ENCODE measurements around the gene TRPM1.
A peak's percentile ranks its signal among the peaks of the same experiment; 100 is the strongest.

Gene TRPM1

GRCh38 chr15:31001702-31002101, 99.8 kb downstream of the TRPM1 start:
- ChIA-PET POLR2A (no interaction called here), CTCF (no interaction called here)
- DNase-seq (ENCODE audit: extremely low spot score): no peak
- no peak for TF ChIP-seq SP1 (IDR thresholded peaks at IDR 0.05)
- TF ChIP-seq CTBP1 (IDR thresholded peaks at IDR 0.05; ENCODE audit: borderline replicate concordance): no peak
- no peak for TF ChIP-seq LEF1 (IDR thresholded peaks at IDR 0.05; ENCODE audit: borderline replicate concordance)
- no peak for TF ChIP-seq ZNF384 (IDR thresholded peaks at IDR 0.05)
- no peak for TF ChIP-seq PKNOX1 (IDR thresholded peaks at IDR 0.05)
- no peak for TF ChIP-seq ARNT (IDR thresholded peaks at IDR 0.05)
- no peak for TF ChIP-seq FOXM1 (IDR thresholded peaks at IDR 0.05; ENCODE audit: borderline replicate concordance)
- no peak for TF ChIP-seq ELF4 (IDR thresholded peaks at IDR 0.05)
- TF ChIP-seq L3MBTL2 (conservative IDR thresholded peaks at IDR 0.05): no peak
- no peak for TF ChIP-seq TARDBP (IDR thresholded peaks at IDR 0.05)
- TF ChIP-seq BHLHE40 (IDR thresholded peaks at IDR 0.05; ENCODE audit: borderline replicate concordance): no peak
- TF ChIP-seq NFRKB (IDR thresholded peaks at IDR 0.05): no peak
- TF ChIP-seq FOXA1 (IDR thresholded peaks at IDR 0.05): no peak
- TF ChIP-seq SUZ12 (IDR thresholded peaks at IDR 0.05): no peak
- TF ChIP-seq HDGF (IDR thresholded peaks at IDR 0.05; ENCODE audit: borderline replicate concordance): no peak
- no peak for TF ChIP-seq FOXK2 (IDR thresholded peaks at IDR 0.05)

- ChIA-PET CTCF (interaction anchor here (0.6 kb wide), 1 partner anchor 60 kb away, joined by 3 read pairs; no protein-coding TSS in a partner anchor), POLR2A (interaction anchor here (0.9 kb wide), 1 partner anchor 8 kb away, joined by 3 read pairs; the partner anchor contains the start of gene MTMR10)
- no peak for DNase-seq (ENCODE audit: extremely low spot score)
- TF ChIP-seq ELF4 (IDR thresholded peaks at IDR 0.05) (no peak), HDGF (IDR thresholded peaks at IDR 0.05; ENCODE audit: borderline replicate concordance) (no peak), FOXM1 (IDR thresholded peaks at IDR 0.05; ENCODE audit: borderline replicate concordance) (no peak), BHLHE40 (IDR thresholded peaks at IDR 0.05; ENCODE audit: borderline replicate concordance) (no peak), ARNT (IDR thresholded peaks at IDR 0.05) (no peak), TARDBP (IDR thresholded peaks at IDR 0.05) (no peak), SP1 (IDR thresholded peaks at IDR 0.05) (no peak), L3MBTL2 (conservative IDR thresholded peaks at IDR 0.05) (no peak), NFRKB (IDR thresholded peaks at IDR 0.05) (no peak), SUZ12 (IDR thresholded peaks at IDR 0.05) (no peak), CTBP1 (IDR thresholded peaks at IDR 0.05; ENCODE audit: borderline replicate concordance) (no peak), FOXA1 (IDR thresholded peaks at IDR 0.05) (no peak), LEF1 (IDR thresholded peaks at IDR 0.05; ENCODE audit: borderline replicate concordance) (no peak), FOXK2 (IDR thresholded peaks at IDR 0.05) (no peak), ZNF384 (IDR thresholded peaks at IDR 0.05) (no peak), PKNOX1 (IDR thresholded peaks at IDR 0.05) (no peak)
Observed at GRCh38 chr15:30999729-31000128, 101.8 kb downstream of the TRPM1 start.

GRCh38 chr15:30997270-30997669, 104.3 kb downstream of the TRPM1 start:
- TF ChIP-seq FOXM1 (IDR thresholded peaks at IDR 0.05; ENCODE audit: borderline replicate concordance) (no peak), SP1 (IDR thresholded peaks at IDR 0.05) (no peak), HDGF (IDR thresholded peaks at IDR 0.05; ENCODE audit: borderline replicate concordance) (no peak)
- DNase-seq (ENCODE audit: extremely low spot score): no peak
- POLR2A ChIA-PET: no interaction called here
- CTCF ChIA-PET: no interaction called here

- no peak for TF ChIP-seq NFRKB (IDR thresholded peaks at IDR 0.05)
- no peak for TF ChIP-seq FOXK2 (IDR thresholded peaks at IDR 0.05)
- no peak for TF ChIP-seq HDGF (IDR thresholded peaks at IDR 0.05; ENCODE audit: borderline replicate concordance)
- TF ChIP-seq L3MBTL2 (conservative IDR thresholded peaks at IDR 0.05): no peak; the same call in 1 of the 2 replicates
- no peak for TF ChIP-seq FOXA1 (IDR thresholded peaks at IDR 0.05)
- no peak for TF ChIP-seq ELF4 (IDR thresholded peaks at IDR 0.05)
- no peak for TF ChIP-seq ARNT (IDR thresholded peaks at IDR 0.05)
- no peak for TF ChIP-seq ZNF384 (IDR thresholded peaks at IDR 0.05)
- TF ChIP-seq SUZ12 (IDR thresholded peaks at IDR 0.05): no peak
- TF ChIP-seq TARDBP (IDR thresholded peaks at IDR 0.05): no peak
- TF ChIP-seq SP1 (IDR thresholded peaks at IDR 0.05): no peak
- TF ChIP-seq PKNOX1 (IDR thresholded peaks at IDR 0.05): no peak
- TF ChIP-seq BHLHE40 (IDR thresholded peaks at IDR 0.05; ENCODE audit: borderline replicate concordance): no peak
- TF ChIP-seq LEF1 (IDR thresholded peaks at IDR 0.05; ENCODE audit: borderline replicate concordance): no peak
- TF ChIP-seq FOXM1 (IDR thresholded peaks at IDR 0.05; ENCODE audit: borderline replicate concordance): no peak
- no peak for TF ChIP-seq CTBP1 (IDR thresholded peaks at IDR 0.05; ENCODE audit: borderline replicate concordance)
- ChIA-PET POLR2A (interaction anchor here (0.6 to 2.1 kb wide), 5 partner anchors 14 to 98 kb away, joined by 3 to 7 read pairs (median 3); no protein-coding TSS in a partner anchor), CTCF (no interaction called here)
- no peak for DNase-seq (ENCODE audit: extremely low spot score)
Observed at GRCh38 chr15:30992249-30992864, 109.2 kb downstream of the TRPM1 start.

- ChIA-PET POLR2A (interaction anchor here (0.5 to 2.1 kb wide), 8 partner anchors 8 to 132 kb away, joined by 3 to 7 read pairs (median 3); partner anchors contain the start of gene FAN1), CTCF (no interaction called here)
- DNase-seq (ENCODE audit: extremely low spot score): peak; percentile 74
- TF ChIP-seq SUZ12 (IDR thresholded peaks at IDR 0.05) (no peak), ZNF384 (IDR thresholded peaks at IDR 0.05) (no peak), TARDBP (IDR thresholded peaks at IDR 0.05) (no peak), HDGF (IDR thresholded peaks at IDR 0.05; ENCODE audit: borderline replicate concordance) (no peak), ARNT (IDR thresholded peaks at IDR 0.05) (no peak), SP1 (IDR thresholded peaks at IDR 0.05) (no peak), LEF1 (IDR thresholded peaks at IDR 0.05; ENCODE audit: borderline replicate concordance) (no peak), PKNOX1 (IDR thresholded peaks at IDR 0.05) (no peak), CTBP1 (IDR thresholded peaks at IDR 0.05; ENCODE audit: borderline replicate concordance) (no peak), ELF4 (IDR thresholded peaks at IDR 0.05) (no peak), L3MBTL2 (conservative IDR thresholded peaks at IDR 0.05) (no peak)
Observed at GRCh38 chr15:30991255-30992235, 110.0 kb downstream of the TRPM1 start, which contains the start of gene MTMR10. Gene MTMR10, minus strand, starts transcription at chr15:30991628. Its CDS starts 122 bp downstream, at chr15:30991506.

Measured in HEK293T (cell line).